HG03196 (cell line): Measurements from ENCODE around the gene ELK4.

Source experiments
- ATAC-seq: cut with Tn5 transposase; IDR thresholded peaks from one replicate; pipeline ENCODE4 v1.9.1; 2021; ENCODE audit not compliant: unreplicated experiment

The ELK4 gene

GRCh38 chr1:205568135-205568468 is 63.7 kb downstream of the ELK4 start:
- no peak for ATAC-seq

- ATAC-seq, result no peak
Observed at GRCh38 chr1:205567716-205568115, 64.1 kb downstream of the ELK4 start.

- ATAC-seq, result no peak
Observed at GRCh38 chr1:205565799-205566198, 66.0 kb downstream of the ELK4 start.

- no peak for ATAC-seq
Observed at GRCh38 chr1:205563927-205564441, 67.8 kb downstream of the ELK4 start.

GRCh38 chr1:205561501-205562203 is 70.2 kb downstream of the ELK4 start:
- no peak for ATAC-seq
